ENCODE data around the gene CSTF2T.

DNA sequence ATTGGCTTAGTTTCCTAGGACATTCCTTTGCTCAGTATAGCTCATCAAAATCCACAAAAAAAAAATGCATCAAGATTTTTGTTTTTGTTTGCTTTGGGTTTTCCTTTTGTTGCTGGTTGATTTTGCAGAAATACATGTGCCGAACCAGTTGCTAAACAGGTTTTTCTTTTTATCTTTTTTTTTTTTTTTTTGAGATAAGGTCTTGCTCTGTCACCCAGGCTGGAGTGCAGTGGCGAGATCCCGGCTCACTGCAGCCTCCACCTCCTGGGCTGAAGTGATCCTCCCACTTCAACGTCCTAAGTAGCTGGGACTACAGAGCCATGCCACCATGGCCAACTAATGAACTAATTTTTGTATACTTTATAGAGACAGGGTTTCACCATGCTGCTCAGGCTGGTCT is 8.3 kb downstream of the CSTF2T start:
- TF ChIP-seq, protein P1, sequence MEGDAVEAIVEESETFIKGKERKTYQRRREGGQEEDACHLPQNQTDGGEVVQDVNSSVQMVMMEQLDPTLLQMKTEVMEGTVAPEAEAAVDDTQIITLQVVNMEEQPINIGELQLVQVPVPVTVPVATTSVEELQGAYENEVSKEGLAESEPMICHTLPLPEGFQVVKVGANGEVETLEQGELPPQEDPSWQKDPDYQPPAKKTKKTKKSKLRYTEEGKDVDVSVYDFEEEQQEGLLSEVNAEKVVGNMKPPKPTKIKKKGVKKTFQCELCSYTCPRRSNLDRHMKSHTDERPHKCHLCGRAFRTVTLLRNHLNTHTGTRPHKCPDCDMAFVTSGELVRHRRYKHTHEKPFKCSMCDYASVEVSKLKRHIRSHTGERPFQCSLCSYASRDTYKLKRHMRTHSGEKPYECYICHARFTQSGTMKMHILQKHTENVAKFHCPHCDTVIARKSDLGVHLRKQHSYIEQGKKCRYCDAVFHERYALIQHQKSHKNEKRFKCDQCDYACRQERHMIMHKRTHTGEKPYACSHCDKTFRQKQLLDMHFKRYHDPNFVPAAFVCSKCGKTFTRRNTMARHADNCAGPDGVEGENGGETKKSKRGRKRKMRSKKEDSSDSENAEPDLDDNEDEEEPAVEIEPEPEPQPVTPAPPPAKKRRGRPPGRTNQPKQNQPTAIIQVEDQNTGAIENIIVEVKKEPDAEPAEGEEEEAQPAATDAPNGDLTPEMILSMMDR (IDR thresholded peaks at IDR 0.05) = no peak
- no peak for TF ChIP-seq POLR2A (IDR thresholded peaks at IDR 0.05)
